OCI-LY1 (cell line): Measurements from ENCODE around the gene CCDC116.

Source experiments
- H2AFZ ChIP-seq: fragments of 200-600 bp; sonication (generic), shearing (Covaris generic); 2 replicates; pipeline ENCODE4 v1.6.0; 2014; ENCODE audit warnings: antibody characterized with exemption, mild to moderate bottlenecking, low read length
- H3F3A ChIP-seq: fragments of 200-600 bp; sonication (generic), shearing (Covaris generic); 2 replicates; pipeline ENCODE4 v1.6.0; 2014; ENCODE audit warnings: mild to moderate bottlenecking, antibody characterized with exemption, low read length, moderate library complexity; ENCODE audit not compliant: insufficient read depth
- H3K27ac ChIP-seq: fragments of 200-600 bp; sonication (generic); 2 replicates; pipeline ENCODE4 v1.5.1; 2014; ENCODE audit warnings: low read length, mixed run types, mild to moderate bottlenecking, low read depth; ENCODE audit not compliant: poor library complexity, severe bottlenecking
- H3K27me3 ChIP-seq: fragments of 200-600 bp; sonication (generic); 2 replicates; pipeline ENCODE4 v1.6.0; 2014; ENCODE audit warnings: antibody characterized with exemption, mild to moderate bottlenecking, low read length, moderate library complexity; ENCODE audit not compliant: insufficient read depth
- H3K36me3 ChIP-seq: fragments of 200-600 bp; sonication (generic); 2 replicates; pipeline ENCODE4 v1.6.1; 2014; ENCODE audit warnings: mild to moderate bottlenecking, antibody characterized with exemption, low read length, moderate library complexity, mixed read lengths; ENCODE audit not compliant: insufficient read depth
- H3K4me1 ChIP-seq: fragments of 200-600 bp; sonication (generic); 2 replicates; pipeline ENCODE4 v1.5.1; 2014; ENCODE audit warnings: mild to moderate bottlenecking, low read length, moderate library complexity; ENCODE audit not compliant: insufficient read depth, severe bottlenecking
- H3K4me2 ChIP-seq: fragments of 200-600 bp; sonication (generic), shearing (Covaris generic); 2 replicates; pipeline ENCODE4 v1.6.1; 2014; ENCODE audit warnings: low read length
- H3K4me3 ChIP-seq: fragments of 200-600 bp; sonication (generic); 2 replicates; pipeline ENCODE4 v1.5.1; 2014; ENCODE audit warnings: low read length, low read depth, mild to moderate bottlenecking, mixed read lengths; ENCODE audit not compliant: poor library complexity, severe bottlenecking
- H3K79me2 ChIP-seq: fragments of 200-600 bp; shearing (Covaris generic); 2 replicates; pipeline ENCODE4 v1.6.1; 2016; ENCODE audit warnings: mixed run types, low read length, mixed read lengths; ENCODE audit not compliant: insufficient read depth
- H3K9ac ChIP-seq: fragments of 200-600 bp; sonication (generic), shearing (Covaris generic); 2 replicates; pipeline ENCODE4 v1.6.1; 2014; ENCODE audit warnings: mild to moderate bottlenecking, low read length, mixed read lengths
- H3K9me2 ChIP-seq: fragments of 200-600 bp; sonication (generic), shearing (Covaris generic); 2 replicates; pipeline ENCODE4 v1.6.1; 2014; ENCODE audit warnings: low read depth, mild to moderate bottlenecking, low read length, mixed read lengths
- H3K9me3 ChIP-seq: fragments of 200-600 bp; shearing (Covaris generic); 2 replicates; pipeline ENCODE4 v1.6.1; 2014; ENCODE audit warnings: low read length, mixed read lengths
- H4K20me1 ChIP-seq: fragments of 200-600 bp; sonication (generic), shearing (Covaris generic); 2 replicates; pipeline ENCODE4 v1.6.0; 2016; ENCODE audit warnings: mild to moderate bottlenecking, low read length; ENCODE audit not compliant: insufficient read depth
- CTCF ChIP-seq: fragments of 200-600 bp; sonication (generic), shearing (Covaris generic); IDR thresholded peaks from 2 replicates; pipeline ENCODE4 v1.5.1; 2017; ENCODE audit warnings: mild to moderate bottlenecking, antibody characterized with exemption, low read length, moderate library complexity, mixed read lengths
- EZH2 ChIP-seq: fragments of 200-600 bp; sonication (generic), shearing (Covaris generic); IDR thresholded peaks from 2 replicates; pipeline ENCODE4 v1.8.0; 2017; ENCODE audit warnings: borderline replicate concordance, mixed run types, mild to moderate bottlenecking, antibody characterized with exemption, low read length, moderate library complexity, mixed read lengths

CCDC116 gene

DNA sequence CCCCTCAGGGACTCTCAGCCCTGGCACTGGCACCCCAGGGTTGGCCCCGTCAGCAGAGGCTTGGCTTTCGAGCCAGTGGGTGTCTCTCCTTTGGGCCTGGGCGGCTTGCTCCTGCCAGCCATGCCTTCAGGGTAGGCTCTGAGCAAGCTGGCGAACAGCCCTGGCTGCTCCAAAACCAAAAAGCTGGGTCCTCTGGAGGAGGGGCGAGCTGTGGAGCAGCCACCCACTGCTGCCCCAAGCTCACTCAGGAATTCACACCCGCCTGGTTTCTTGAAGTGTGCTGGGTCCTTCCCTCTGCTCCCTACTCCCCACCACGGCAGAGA lies 9.0 kb upstream of the CCDC116 start:
- H3K36me3 ChIP-seq, result peaks cover 56% of the 10 kb centered on the region
- H3K9me2 ChIP-seq, result no peaks in the 10 kb centered on the region
- H3K27ac ChIP-seq, result no peak overlapping the region
- TF ChIP-seq EZH2 (no peak), CTCF (no peak)
- H3K4me1 ChIP-seq, result peaks cover 42% of the 10 kb centered on the region
- H3F3A ChIP-seq, result peaks cover 6% of the 10 kb centered on the region; the same call in 1 of the 2 replicates
- no peak overlapping the region for H3K9ac ChIP-seq
- no peak overlapping the region for H3K4me2 ChIP-seq
- no peaks in the 10 kb centered on the region for H4K20me1 ChIP-seq
- H3K79me2 ChIP-seq, result peaks cover 4% of the 10 kb centered on the region; the same call in 1 of the 2 replicates
- no peaks in the 10 kb centered on the region for H3K27me3 ChIP-seq
- H3K9me3 ChIP-seq, result no peaks in the 10 kb centered on the region
- H3K4me3 ChIP-seq, result no peak overlapping the region
- no peak overlapping the region for H2AFZ ChIP-seq

DNA sequence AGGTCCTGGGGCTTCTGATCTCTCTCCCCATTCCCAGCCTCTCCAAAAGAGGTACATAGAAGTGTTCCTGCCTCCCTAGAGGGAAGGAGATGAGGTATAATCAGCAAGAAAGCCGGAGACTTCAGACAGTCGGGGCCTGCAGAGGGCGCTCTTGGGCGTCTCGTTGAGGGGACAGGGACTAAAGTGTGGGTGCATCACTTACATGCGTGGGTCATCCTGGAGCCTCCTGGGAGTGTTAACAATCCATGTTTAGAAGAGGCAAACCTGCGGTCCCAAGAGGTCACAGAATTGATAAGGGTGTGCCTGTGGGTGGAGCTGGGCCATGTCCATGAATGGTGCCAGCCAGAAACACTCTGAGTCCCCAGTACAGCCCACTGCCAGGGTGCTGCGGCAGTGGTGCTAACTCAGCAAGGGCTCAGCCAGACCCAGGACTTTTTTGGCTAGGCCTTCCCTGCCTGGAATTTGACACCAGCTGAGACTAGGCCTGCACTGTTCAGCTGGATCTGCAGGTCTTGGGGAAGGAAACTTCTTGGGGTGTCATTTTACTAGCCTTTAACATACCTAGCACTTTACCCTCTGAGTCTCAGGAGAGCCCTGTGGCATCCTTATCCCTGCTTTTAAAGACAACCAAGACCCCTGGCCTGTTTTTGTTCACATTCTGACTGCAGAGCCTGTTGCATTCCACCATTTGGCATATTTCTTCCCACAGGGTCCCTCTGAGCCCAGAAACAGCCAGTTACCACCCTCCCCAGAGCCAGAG lies 8.3 kb upstream of the CCDC116 start:
- Histone ChIP-seq H3K9me3 (no peaks in the 10 kb centered on the region), H3K27ac (peak overlapping the region; percentile 57), H3K36me3 (peaks cover 54% of the 10 kb centered on the region), H3K9me2 (no peaks in the 10 kb centered on the region), H3K79me2 (peaks cover 4% of the 10 kb centered on the region; the same call in 1 of the 2 replicates), H3K4me3 (no peak overlapping the region), H3K4me1 (peaks cover 49% of the 10 kb centered on the region), H3K27me3 (no peaks in the 10 kb centered on the region), H3K9ac (no peak overlapping the region; the same call in 1 of the 2 replicates), H3K4me2 (no peak overlapping the region), H4K20me1 (no peaks in the 10 kb centered on the region), H2AFZ (no peak overlapping the region), H3F3A (peaks cover 6% of the 10 kb centered on the region; the same call in 1 of the 2 replicates)
- TF ChIP-seq EZH2, result no peak
- TF ChIP-seq CTCF, result peak; percentile 88

- no peaks in the 10 kb centered on the region for H3K27me3 ChIP-seq
- H3K79me2 ChIP-seq, result peaks cover 4% of the 10 kb centered on the region; the same call in 1 of the 2 replicates
- peaks cover 6% of the 10 kb centered on the region; the same call in 1 of the 2 replicates for H3F3A ChIP-seq
- H3K9ac ChIP-seq, result no peak overlapping the region; the same call in 1 of the 2 replicates
- peak overlapping the region; percentile 57 for H3K27ac ChIP-seq
- H3K4me3 ChIP-seq, result no peak overlapping the region
- peak overlapping the region; percentile 0; the same call in 1 of the 2 replicates for H3K4me2 ChIP-seq
- no peaks in the 10 kb centered on the region for H4K20me1 ChIP-seq
- no peak for TF ChIP-seq CTCF
- TF ChIP-seq EZH2, result no peak
- H3K36me3 ChIP-seq, result peaks cover 54% of the 10 kb centered on the region
- no peak overlapping the region for H2AFZ ChIP-seq
- no peaks in the 10 kb centered on the region for H3K9me3 ChIP-seq
- no peaks in the 10 kb centered on the region for H3K9me2 ChIP-seq
- H3K4me1 ChIP-seq, result peaks cover 50% of the 10 kb centered on the region
These were observed 7.4 kb upstream of the CCDC116 start for GRCh38 chr22:21624880-21625791.
